ENCODE measurements around the gene ACD. TPM values are rescaled to one million over a fixed set of nuclear protein-coding genes. Genes with fewer than 3 reads are reported as not detected.
"Not testable (repeated sequence)": the region's sequence is repeated elsewhere in the genome, so short reads cannot be mapped to it uniquely, and the experiment has no call there.

Gene ACD
- total RNA-seq, 1 experiment from 2014 or later: 46.1 TPM

DNA sequence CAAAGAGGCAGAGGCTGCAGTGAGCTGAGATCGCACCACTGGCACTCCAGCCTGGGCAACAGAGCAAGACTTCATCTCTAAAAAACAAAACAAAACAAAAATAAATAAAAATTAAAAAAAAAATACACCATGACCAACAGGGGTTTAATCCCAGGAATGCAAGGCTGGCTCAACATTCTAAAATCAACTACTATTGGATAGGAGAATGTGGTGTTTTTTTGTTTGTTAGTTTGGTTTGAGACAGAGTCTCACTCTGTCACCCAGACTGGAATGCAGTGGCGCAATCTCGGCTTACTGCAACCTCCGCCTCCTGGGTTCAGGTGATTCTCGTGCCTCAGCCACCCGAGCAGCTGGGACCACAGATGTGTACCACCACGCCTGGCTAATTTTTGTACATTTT lies 39.2 kb upstream of the ACD start:
- Histone ChIP-seq H3K27me3 (replicated peaks; ENCODE audit: control insufficient read depth, insufficient read depth, low read length) (no peaks in the 10 kb centered on the region), H3K9me3 (peaks cover 14% of the 10 kb centered on the region), H3K4me3 (ENCODE audit: low read depth, low read length) (no peak overlapping the region), H3K36me3 (ENCODE audit: control insufficient read depth, insufficient read depth, low read length) (no peaks in the 10 kb centered on the region; the same call in 1 of the 2 replicates), H3K4me1 (peaks cover 21% of the 10 kb centered on the region)
- TF ChIP-seq, protein P1, sequence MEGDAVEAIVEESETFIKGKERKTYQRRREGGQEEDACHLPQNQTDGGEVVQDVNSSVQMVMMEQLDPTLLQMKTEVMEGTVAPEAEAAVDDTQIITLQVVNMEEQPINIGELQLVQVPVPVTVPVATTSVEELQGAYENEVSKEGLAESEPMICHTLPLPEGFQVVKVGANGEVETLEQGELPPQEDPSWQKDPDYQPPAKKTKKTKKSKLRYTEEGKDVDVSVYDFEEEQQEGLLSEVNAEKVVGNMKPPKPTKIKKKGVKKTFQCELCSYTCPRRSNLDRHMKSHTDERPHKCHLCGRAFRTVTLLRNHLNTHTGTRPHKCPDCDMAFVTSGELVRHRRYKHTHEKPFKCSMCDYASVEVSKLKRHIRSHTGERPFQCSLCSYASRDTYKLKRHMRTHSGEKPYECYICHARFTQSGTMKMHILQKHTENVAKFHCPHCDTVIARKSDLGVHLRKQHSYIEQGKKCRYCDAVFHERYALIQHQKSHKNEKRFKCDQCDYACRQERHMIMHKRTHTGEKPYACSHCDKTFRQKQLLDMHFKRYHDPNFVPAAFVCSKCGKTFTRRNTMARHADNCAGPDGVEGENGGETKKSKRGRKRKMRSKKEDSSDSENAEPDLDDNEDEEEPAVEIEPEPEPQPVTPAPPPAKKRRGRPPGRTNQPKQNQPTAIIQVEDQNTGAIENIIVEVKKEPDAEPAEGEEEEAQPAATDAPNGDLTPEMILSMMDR (IDR thresholded peaks at IDR 0.05; ENCODE audit: insufficient read depth in 1 of 2, low read depth in 1 of 2, low read length in 1 of 2, severe bottlenecking in 1 of 2, unreplicated experiment in 1 of 2): no peak
- no peaks in the 10 kb centered on the region for H3K27me3 Mint-ChIP-seq (ENCODE audit: insufficient read depth, unreplicated experiment)
- H3K36me3 Mint-ChIP-seq (ENCODE audit: insufficient read depth, unreplicated experiment): peaks cover 19% of the 10 kb centered on the region
- no peak overlapping the region for H3K4me3 Mint-ChIP-seq (ENCODE audit: unreplicated experiment)
- DNase-seq: no peak
- CTCF ChIA-PET: no interaction called here
- peaks cover 9% of the 10 kb centered on the region for H3K9me3 Mint-ChIP-seq (ENCODE audit: unreplicated experiment)
- intact Hi-C loops (cut with micrococcal nuclease; ENCODE audit: unreplicated experiment): no loop called here
- POLR2A ChIA-PET: no interaction called here
- BruUV-seq (replicated peaks): no TSS peak
- no peak overlapping the region for H3K27ac Mint-ChIP-seq (ENCODE audit: unreplicated experiment)
- peaks cover 16% of the 10 kb centered on the region for H3K4me1 Mint-ChIP-seq (ENCODE audit: low read depth, unreplicated experiment)

DNA sequence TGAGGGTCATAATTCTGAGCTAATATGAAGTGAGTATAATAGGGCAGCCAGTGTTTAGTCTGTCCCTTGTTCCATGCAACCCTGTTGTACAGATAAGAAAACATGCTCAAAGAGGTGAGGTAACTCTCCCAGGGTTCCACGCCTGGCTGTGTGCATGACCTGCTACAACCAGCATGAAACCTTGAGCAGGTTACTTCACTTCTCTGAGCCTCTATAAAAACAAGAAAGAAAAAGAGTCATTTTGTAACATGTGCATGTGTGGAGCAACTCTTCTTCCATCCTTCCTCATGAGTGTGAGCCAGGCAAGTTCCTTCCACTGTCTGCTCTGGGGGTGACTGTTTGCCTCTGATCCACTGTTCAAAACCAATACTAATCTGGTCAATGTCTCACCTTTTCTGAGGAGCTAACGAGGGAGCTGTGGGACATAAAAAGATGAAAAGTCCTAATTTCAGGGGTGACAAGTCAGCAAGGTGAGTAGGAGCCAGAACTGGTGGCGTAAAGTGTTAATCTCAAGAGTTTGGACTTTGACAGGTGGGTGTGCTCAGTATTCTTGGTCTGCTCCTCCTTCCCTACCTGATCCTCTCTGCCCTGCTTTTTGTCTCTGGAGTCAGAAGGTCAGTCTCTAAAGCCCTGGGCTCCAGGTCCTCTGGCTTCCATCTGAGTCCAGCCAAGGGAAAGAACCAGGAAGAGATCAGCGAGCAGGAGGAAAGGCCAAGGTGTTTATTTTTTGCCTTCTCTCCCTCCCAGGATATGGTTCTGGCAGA lies 37.5 kb upstream of the ACD start:
- no peaks in the 10 kb centered on the region for H3K27me3 ChIP-seq (replicated peaks; ENCODE audit: control insufficient read depth, insufficient read depth, low read length)
- no peak overlapping the region for H3K4me3 Mint-ChIP-seq (ENCODE audit: unreplicated experiment)
- no peak overlapping the region for H3K27ac Mint-ChIP-seq (ENCODE audit: unreplicated experiment)
- H3K36me3 Mint-ChIP-seq (ENCODE audit: insufficient read depth, unreplicated experiment): peaks cover 19% of the 10 kb centered on the region
- peaks cover 9% of the 10 kb centered on the region for H3K9me3 Mint-ChIP-seq (ENCODE audit: unreplicated experiment)
- no peaks in the 10 kb centered on the region; the same call in 1 of the 2 replicates for H3K36me3 ChIP-seq (ENCODE audit: control insufficient read depth, insufficient read depth, low read length)
- H3K4me1 ChIP-seq: peaks cover 21% of the 10 kb centered on the region
- TF ChIP-seq, protein P1 (IDR thresholded peaks at IDR 0.05; ENCODE audit: insufficient read depth in 1 of 2, low read depth in 1 of 2, low read length in 1 of 2, severe bottlenecking in 1 of 2, unreplicated experiment in 1 of 2): no peak
- H3K4me1 Mint-ChIP-seq (ENCODE audit: low read depth, unreplicated experiment): peaks cover 16% of the 10 kb centered on the region
- intact Hi-C loops (cut with micrococcal nuclease; ENCODE audit: unreplicated experiment): loop anchor here (1.0 kb wide), 1 partner anchor 19 kb away; no protein-coding TSS in a partner anchor
- POLR2A ChIA-PET: interaction anchor here (0.6 to 1.0 kb wide), 2 partner anchors 18 to 109 kb away, joined by 3 read pairs; partner anchors contain the start of genes RANBP10 and TSNAXIP1
- CTCF ChIA-PET: interaction anchor here (0.5 kb wide), 1 partner anchor 166 kb away, joined by 3 read pairs; no protein-coding TSS in a partner anchor
- no TSS peak for BruUV-seq (replicated peaks)
- peaks cover 14% of the 10 kb centered on the region for H3K9me3 ChIP-seq
- no peak overlapping the region for H3K4me3 ChIP-seq (ENCODE audit: low read depth, low read length)
- peak; percentile 54 to 56 for DNase-seq
- H3K27me3 Mint-ChIP-seq (ENCODE audit: insufficient read depth, unreplicated experiment): no peaks in the 10 kb centered on the region

DNA sequence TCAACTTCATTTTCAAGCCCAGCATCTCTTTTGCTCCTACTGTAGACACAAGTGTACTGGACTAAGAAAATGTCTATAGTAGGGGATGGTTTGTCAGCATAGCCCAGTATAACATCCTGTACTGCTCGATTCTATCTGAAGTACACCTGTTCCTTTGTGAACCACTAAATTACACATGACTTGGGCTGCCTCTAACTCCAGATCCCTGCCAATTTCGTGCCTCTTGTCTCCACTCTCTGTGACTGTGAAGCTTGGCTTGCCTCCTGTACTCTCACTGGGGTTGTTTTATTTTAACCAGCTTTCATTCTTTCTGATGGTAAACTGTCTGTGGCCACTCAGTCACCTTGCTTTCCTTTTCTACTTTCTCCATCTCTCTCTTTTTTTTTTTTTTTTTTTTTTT lies 34.6 kb upstream of the ACD start:
- H3K4me3 ChIP-seq (ENCODE audit: low read depth, low read length): no peak overlapping the region
- H3K9me3 Mint-ChIP-seq (ENCODE audit: unreplicated experiment): peaks cover 9% of the 10 kb centered on the region
- ChIA-PET CTCF (no interaction called here), POLR2A (interaction anchor here (0.6 kb wide), 2 partner anchors 241 to 249 kb away, joined by 3 to 6 read pairs; no protein-coding TSS in a partner anchor)
- TF ChIP-seq, protein P1 (IDR thresholded peaks at IDR 0.05; ENCODE audit: insufficient read depth in 1 of 2, low read depth in 1 of 2, low read length in 1 of 2, severe bottlenecking in 1 of 2, unreplicated experiment in 1 of 2): no peak
- H3K9me3 ChIP-seq: peaks cover 10% of the 10 kb centered on the region
- intact Hi-C loops (cut with micrococcal nuclease; ENCODE audit: unreplicated experiment): no loop called here
- peaks cover 21% of the 10 kb centered on the region for H3K4me1 ChIP-seq
- peaks cover 28% of the 10 kb centered on the region for H3K36me3 Mint-ChIP-seq (ENCODE audit: insufficient read depth, unreplicated experiment)
- no peaks in the 10 kb centered on the region; the same call in 1 of the 2 replicates for H3K36me3 ChIP-seq (ENCODE audit: control insufficient read depth, insufficient read depth, low read length)
- H3K27me3 ChIP-seq (replicated peaks; ENCODE audit: control insufficient read depth, insufficient read depth, low read length): no peaks in the 10 kb centered on the region
- H3K27me3 Mint-ChIP-seq (ENCODE audit: insufficient read depth, unreplicated experiment): no peaks in the 10 kb centered on the region
- no TSS peak for BruUV-seq (replicated peaks)
- no peak for DNase-seq
- H3K27ac Mint-ChIP-seq (ENCODE audit: unreplicated experiment): no peak overlapping the region
- H3K4me1 Mint-ChIP-seq (ENCODE audit: low read depth, unreplicated experiment): peaks cover 16% of the 10 kb centered on the region
- no peak overlapping the region for H3K4me3 Mint-ChIP-seq (ENCODE audit: unreplicated experiment)

DNA sequence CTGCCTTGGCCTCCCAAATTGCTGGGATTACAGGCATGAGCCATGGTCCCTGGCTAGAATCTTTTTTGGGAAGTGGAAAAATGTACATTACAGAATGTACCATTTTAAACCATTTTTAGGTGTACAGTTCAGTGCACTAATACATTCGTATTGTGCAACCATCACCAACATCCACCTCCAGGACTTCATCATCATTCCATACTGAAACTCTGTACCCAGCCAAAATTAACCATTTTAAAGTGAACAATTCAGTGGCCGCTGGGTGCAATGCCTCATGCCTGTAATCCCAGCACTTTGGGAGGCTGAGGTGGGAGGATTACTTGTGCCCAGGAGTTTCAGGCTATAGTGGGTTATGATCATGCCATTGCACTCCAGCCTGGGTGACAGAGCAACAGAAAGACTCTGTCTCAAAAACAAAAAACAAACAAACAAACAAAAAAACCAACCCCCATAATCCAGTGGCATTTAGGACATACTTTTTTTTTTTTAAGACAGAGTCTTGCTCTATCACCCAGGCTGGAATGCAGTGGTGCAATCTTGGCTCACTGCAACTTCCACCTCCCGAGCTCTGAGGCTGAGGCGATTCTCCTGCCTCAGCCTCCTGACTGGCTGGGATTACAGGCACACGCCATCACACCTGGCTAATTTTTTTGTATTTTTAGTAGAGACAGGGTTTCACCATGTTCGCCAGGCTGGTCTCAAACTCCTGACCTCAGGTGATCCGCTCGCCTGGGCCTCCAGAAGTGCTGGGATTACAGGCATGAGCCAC lies 33.6 kb upstream of the ACD start:
- H3K27me3 ChIP-seq (replicated peaks; ENCODE audit: control insufficient read depth, insufficient read depth, low read length); H3K4me3 ChIP-seq (ENCODE audit: low read depth, low read length); H3K4me3 Mint-ChIP-seq (ENCODE audit: unreplicated experiment); intact Hi-C loops (cut with micrococcal nuclease; ENCODE audit: unreplicated experiment); H3K27me3 Mint-ChIP-seq (ENCODE audit: insufficient read depth, unreplicated experiment); H3K9me3 Mint-ChIP-seq (ENCODE audit: unreplicated experiment); H3K27ac Mint-ChIP-seq (ENCODE audit: unreplicated experiment); DNase-seq; H3K36me3 ChIP-seq (ENCODE audit: control insufficient read depth, insufficient read depth, low read length); BruUV-seq (replicated peaks); H3K9me3 ChIP-seq: not testable (repeated sequence)
- H3K4me1 ChIP-seq: peaks cover 19% of the 10 kb centered on the region
- CTCF ChIA-PET: interaction anchor here (0.6 kb wide), 1 partner anchor 267 kb away, joined by 3 read pairs; no protein-coding TSS in a partner anchor
- POLR2A ChIA-PET: interaction anchor here (0.8 kb wide), 1 partner anchor 34 kb away, joined by 4 read pairs; the partner anchor contains the start of gene ACD
- H3K36me3 Mint-ChIP-seq (ENCODE audit: insufficient read depth, unreplicated experiment): peaks cover 25% of the 10 kb centered on the region
- H3K4me1 Mint-ChIP-seq (ENCODE audit: low read depth, unreplicated experiment): peaks cover 14% of the 10 kb centered on the region
